Measurements from ENCODE around the gene GMNN.

The GMNN gene

GRCh38 chr6:24818346-24818745 lies 43.6 kb downstream of the GMNN start:
- no peak for DNase-seq

- no peak for DNase-seq
These were observed 47.2 kb downstream of the GMNN start for GRCh38 chr6:24821860-24822444.

DNA sequence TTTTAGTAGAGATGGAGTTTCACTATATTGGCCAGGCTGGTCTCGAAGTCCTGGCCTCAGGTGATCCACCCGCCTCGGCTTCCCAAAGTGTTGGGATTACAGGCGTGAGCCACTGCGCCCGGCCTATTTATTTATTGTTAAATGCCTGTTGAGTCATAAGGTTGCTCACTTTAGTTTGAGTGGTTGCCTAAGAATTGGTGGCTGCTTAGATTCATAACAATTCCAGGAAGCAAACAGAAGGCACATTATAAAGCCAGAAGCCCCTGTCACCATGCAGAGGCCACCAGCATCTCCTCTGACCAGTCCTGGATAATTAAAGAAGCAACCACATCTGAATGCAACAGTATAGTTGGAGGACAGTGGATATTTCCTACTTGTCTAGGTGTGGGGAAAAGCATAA lies 48.0 kb downstream of the GMNN start:
- DNase-seq: no peak

DNA sequence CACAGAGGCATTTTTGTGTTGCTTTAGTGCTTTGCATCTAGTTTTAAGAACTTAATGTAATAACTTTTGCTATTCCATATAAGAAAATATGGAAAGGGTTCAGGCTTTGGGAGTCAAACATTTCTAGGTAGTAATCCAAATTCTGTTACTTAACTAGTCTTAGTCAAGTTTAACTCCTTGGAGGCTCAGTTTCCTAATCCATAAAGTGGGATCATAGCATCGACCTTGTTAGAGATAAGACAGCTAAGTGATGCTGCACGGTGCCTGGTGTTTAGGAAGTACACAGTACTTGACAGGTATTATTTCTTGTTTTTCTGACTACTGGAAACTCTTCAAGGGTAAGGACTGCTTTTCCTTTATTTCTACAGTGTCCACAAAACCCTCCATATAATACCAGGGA lies 48.4 kb downstream of the GMNN start:
- DNase-seq: no peak

DNA sequence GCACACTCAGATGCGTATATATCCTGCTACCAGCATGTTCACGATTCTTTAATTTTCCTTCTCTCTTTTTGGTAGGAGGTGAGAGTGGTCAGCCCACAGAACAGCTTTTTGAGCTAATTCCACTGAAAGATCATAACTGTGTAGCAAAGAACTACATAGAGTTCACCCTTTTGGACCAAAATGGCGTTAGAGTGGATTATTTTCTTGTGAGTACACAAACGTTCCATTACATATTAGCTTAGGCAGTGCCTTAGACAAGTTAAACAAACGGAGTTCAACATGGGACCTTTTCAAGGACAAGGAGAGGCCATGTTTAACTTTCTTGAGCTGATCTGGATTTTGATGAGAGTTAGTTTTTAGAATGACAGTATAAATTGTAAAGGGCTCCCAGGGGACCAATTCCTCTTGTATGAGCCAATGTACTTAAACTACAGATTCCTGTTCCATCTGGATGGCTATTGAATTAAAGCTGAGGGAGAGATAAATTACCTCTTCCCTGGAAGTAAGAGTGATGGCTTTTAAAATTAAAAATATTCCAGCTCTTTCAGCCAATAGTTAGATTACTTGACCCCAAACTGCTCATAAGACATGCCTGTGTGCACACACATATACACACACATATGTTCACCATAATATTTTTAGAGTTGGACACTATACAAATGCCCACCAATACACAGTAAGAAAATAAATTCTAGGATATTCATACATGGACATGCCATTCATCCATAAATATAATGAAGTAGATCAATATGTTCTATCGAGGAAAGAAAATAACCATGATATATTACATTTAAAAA lies 49.6 kb downstream of the GMNN start:
- no peak for DNase-seq

GRCh38 chr6:24825130-24825630 lies 50.4 kb downstream of the GMNN start:
- no peak for DNase-seq

DNA sequence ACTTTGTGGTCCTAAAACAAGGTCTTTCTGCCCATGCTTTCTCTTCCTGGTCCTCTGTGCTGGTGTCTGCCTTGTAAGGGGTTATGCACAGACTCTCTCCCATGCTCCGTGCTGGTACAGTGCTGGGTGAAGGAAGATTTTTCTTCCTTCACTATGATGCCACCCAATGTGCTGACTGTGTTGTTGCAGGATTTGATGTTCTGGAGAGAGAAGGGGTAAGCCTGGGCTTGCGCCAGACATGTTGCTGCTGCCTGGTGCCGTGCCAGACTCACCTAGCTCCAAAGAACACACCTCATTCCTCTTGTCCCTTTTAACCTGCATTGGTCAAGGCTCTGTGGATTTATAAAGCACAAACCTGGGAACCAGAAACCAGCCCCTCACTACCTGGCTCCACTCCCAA lies 52.4 kb downstream of the GMNN start:
- DNase-seq: no peak

- DNase-seq: no peak
These were observed 53.2 kb downstream of the GMNN start for GRCh38 chr6:24827970-24828369.

- no peak for DNase-seq
These were observed 54.9 kb downstream of the GMNN start for GRCh38 chr6:24829657-24830056.

GRCh38 chr6:24831771-24832716 lies 57.3 kb downstream of the GMNN start:
- no peak for DNase-seq

DNA sequence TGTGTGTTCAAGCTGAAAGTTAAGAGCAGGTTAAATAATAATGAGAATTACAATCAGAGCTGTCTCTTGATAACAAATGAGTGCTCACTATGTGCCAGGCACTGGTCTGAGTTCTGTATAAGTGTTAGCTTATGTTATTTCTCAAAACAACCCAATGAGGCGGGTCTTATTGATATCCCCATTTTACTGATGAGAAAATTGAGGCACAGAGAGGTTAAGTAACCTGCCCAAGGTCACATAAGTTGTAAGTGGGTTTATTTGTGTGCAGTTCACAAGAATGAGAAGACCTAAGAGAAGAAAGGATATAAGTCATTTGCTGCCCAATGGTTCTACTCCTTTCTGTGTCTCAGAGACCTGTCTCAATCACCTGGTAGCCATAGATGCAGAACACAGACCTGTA lies 58.1 kb downstream of the GMNN start:
- DNase-seq: no peak

DNA sequence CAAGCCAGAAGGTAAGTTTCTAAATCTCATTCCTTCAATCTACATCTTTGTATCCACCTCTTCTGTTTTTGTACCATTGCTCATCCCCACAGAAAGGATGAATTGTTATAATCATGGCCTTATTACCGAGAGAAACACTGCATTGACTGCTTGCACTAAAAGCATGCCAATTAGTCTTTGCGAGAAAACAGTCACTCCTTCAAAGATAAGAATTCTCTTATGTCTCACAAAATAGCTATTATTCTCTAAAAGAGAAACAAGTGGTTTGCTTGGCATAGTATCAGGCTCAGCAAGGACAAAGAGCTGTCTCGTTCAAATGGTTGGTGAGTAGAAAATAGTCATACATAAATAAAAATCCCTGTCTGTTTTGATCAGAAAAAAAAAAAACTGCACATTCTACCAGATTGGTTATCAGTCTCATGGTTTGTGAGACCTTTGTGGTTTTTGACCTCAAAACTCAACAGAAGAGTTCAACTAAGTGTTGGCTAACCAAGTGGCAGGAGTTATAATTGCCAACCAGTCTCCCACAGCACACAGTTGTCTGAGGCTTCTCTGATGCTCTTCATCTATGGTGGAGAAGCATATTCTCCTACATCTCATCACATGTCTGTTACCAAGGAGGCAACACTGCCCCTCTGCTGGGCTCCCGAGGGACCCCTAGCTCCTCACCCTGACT lies 59.1 kb downstream of the GMNN start:
- DNase-seq: no peak
